Loucy (cell line): ENCODE measurements around the gene EFNA3.

Experiments used
- H2AFZ ChIP-seq: fragments of 200-600 bp; sonication (generic); 2 replicates; pipeline ENCODE4 v1.6.0; 2016; ENCODE audit warnings: antibody characterized with exemption, mild to moderate bottlenecking, low read length, moderate library complexity
- H3F3A ChIP-seq: fragments of 200-600 bp; 2 replicates; pipeline ENCODE4 v1.6.0; 2016; ENCODE audit warnings: antibody characterized with exemption, low read depth, mild to moderate bottlenecking
- H3K27me3 ChIP-seq: fragments of 200-600 bp; sonication (generic); 2 replicates; pipeline ENCODE4 v1.6.1; 2014; ENCODE audit warnings: low read length, mild to moderate bottlenecking; ENCODE audit not compliant: insufficient read depth, poor library complexity, severe bottlenecking
- H3K36me3 ChIP-seq: fragments of 200-600 bp; sonication (generic); 2 replicates; pipeline ENCODE4 v1.6.1; 2016; ENCODE audit warnings: low read length; ENCODE audit not compliant: insufficient read depth
- H3K4me1 ChIP-seq: fragments of 200-600 bp; sonication (generic); 2 replicates; pipeline ENCODE4 v1.5.1; 2014; ENCODE audit warnings: low read length, mild to moderate bottlenecking; ENCODE audit not compliant: insufficient read depth, poor library complexity, severe bottlenecking
- H3K4me2 ChIP-seq: fragments of 200-600 bp; sonication (generic); 2 replicates; pipeline ENCODE4 v1.6.0; 2014; ENCODE audit warnings: antibody characterized with exemption, low read length, low read depth, mild to moderate bottlenecking; ENCODE audit not compliant: poor library complexity, severe bottlenecking
- H3K4me3 ChIP-seq: fragments of 200-600 bp; sonication (generic); 2 replicates; pipeline ENCODE4 v1.5.1; 2014; ENCODE audit warnings: low read length, mild to moderate bottlenecking, mixed read lengths; ENCODE audit not compliant: poor library complexity, severe bottlenecking
- H3K79me2 ChIP-seq: fragments of 200-600 bp; sonication (generic); 2 replicates; pipeline ENCODE4 v1.6.1; 2014; ENCODE audit warnings: low read length; ENCODE audit not compliant: insufficient read depth
- H3K9ac ChIP-seq: fragments of 200-600 bp; sonication (generic); 2 replicates; pipeline ENCODE4 v1.6.0; 2014; ENCODE audit warnings: mild to moderate bottlenecking, low read depth, low read length, moderate library complexity; ENCODE audit not compliant: poor library complexity, severe bottlenecking
- H3K9me2 ChIP-seq: fragments of 200-600 bp; sonication (generic); replicated peaks from 2 replicates; pipeline ENCODE4 v1.6.1; 2016; ENCODE audit warnings: low read depth, low read length, mixed read lengths
- H3K9me3 ChIP-seq: fragments of 200-600 bp; sonication (generic); 2 replicates; pipeline ENCODE4 v1.6.1; 2014; ENCODE audit warnings: mild to moderate bottlenecking, antibody characterized with exemption, low read length, low read depth; ENCODE audit not compliant: insufficient read depth
- H4K20me1 ChIP-seq: fragments of 200-600 bp; sonication (generic); 2 replicates; pipeline ENCODE4 v1.6.0; 2014; ENCODE audit warnings: antibody characterized with exemption, low read length, mild to moderate bottlenecking; ENCODE audit not compliant: insufficient read depth, poor library complexity, severe bottlenecking
- EZH2phosphoT487 ChIP-seq: fragments of 200-600 bp; IDR thresholded peaks from 2 replicates; pipeline ENCODE4 v1.6.1; 2018; ENCODE audit warnings: antibody characterized with exemption, mild to moderate bottlenecking, moderate library complexity, borderline replicate concordance
- TF ChIP-seq, protein P1 (sequence below): fragments of 200-600 bp; sonication (generic); conservative IDR thresholded peaks from 2 replicates; pipeline ENCODE4 v1.5.1; 2014; ENCODE audit warnings: mild to moderate bottlenecking, antibody characterized with exemption, low read length

EFNA3 gene

GRCh38 chr1:155081472-155082300 lies 3.0 kb downstream of the EFNA3 start:
- H2AFZ ChIP-seq = no peak overlapping the region

DNA sequence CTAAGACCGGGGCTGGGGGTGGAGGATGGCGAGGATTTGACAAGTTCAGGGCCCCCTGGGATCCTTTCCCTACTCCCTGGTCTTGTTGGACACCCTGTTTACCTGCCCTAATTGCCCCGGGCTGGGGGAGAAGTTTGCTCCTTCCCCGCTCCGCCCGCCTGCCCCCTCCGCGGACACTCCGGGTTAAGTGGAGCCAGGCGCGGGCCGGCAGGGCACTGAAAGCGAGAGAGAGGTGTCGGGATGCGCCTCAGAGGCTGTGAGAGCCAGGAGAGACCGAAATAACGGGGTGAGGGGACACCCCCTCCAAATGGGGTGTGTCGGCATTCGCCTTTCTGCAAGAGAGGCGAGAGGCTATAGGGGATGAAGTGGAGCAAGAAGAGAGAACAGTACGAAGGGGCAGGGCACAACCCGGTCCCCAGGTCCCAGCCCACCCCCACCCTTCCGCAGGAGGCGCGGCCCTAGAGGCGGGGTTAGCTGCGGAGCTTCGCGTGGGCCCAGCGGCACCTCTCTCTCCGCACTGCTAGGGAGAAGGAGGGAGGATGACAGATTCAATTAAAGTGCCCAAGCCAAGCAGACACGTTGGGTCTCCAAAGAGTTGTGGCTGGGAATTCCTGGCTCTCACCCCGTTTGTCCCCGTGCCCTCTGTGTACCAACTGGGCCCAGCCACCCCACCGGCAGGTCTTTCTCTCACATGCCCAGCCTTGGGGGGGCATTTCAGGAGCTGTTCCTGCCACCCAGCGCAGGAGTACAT lies 3.8 kb downstream of the EFNA3 start:
- H3F3A ChIP-seq = peaks cover 11% of the 10 kb centered on the region; the same call in 1 of the 2 replicates
- TF ChIP-seq, protein P1, sequence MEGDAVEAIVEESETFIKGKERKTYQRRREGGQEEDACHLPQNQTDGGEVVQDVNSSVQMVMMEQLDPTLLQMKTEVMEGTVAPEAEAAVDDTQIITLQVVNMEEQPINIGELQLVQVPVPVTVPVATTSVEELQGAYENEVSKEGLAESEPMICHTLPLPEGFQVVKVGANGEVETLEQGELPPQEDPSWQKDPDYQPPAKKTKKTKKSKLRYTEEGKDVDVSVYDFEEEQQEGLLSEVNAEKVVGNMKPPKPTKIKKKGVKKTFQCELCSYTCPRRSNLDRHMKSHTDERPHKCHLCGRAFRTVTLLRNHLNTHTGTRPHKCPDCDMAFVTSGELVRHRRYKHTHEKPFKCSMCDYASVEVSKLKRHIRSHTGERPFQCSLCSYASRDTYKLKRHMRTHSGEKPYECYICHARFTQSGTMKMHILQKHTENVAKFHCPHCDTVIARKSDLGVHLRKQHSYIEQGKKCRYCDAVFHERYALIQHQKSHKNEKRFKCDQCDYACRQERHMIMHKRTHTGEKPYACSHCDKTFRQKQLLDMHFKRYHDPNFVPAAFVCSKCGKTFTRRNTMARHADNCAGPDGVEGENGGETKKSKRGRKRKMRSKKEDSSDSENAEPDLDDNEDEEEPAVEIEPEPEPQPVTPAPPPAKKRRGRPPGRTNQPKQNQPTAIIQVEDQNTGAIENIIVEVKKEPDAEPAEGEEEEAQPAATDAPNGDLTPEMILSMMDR = no peak
- TF ChIP-seq EZH2phosphoT487 = no peak
- H3K4me1 ChIP-seq = peaks cover 50% of the 10 kb centered on the region
- no peaks in the 10 kb centered on the region for H3K27me3 ChIP-seq
- no peak overlapping the region for H2AFZ ChIP-seq
- H3K4me2 ChIP-seq = no peak overlapping the region
- H3K36me3 ChIP-seq = no peaks in the 10 kb centered on the region
- no peak overlapping the region for H3K4me3 ChIP-seq
- H3K9ac ChIP-seq = no peak overlapping the region
- H3K9me2 ChIP-seq = no peaks in the 10 kb centered on the region
- H3K9me3 ChIP-seq = no peaks in the 10 kb centered on the region
- peaks cover 9% of the 10 kb centered on the region; the same call in 1 of the 2 replicates for H3K79me2 ChIP-seq
- H4K20me1 ChIP-seq = peaks cover 5% of the 10 kb centered on the region

More at GRCh38 chr1:155081472-155082300, 3.0 kb downstream of the EFNA3 start:
- Histone ChIP-seq H3K4me2 (peak overlapping the region; percentile 92), H3K4me3 (peak overlapping the region; percentile 77), H3K9me3 (no peaks in the 10 kb centered on the region), H3K27me3 (no peaks in the 10 kb centered on the region), H3F3A (peaks cover 11% of the 10 kb centered on the region; the same call in 1 of the 2 replicates), H3K79me2 (peaks cover 6% of the 10 kb centered on the region; the same call in 1 of the 2 replicates), H3K36me3 (no peaks in the 10 kb centered on the region), H3K9me2 (no peaks in the 10 kb centered on the region), H3K9ac (peak overlapping the region; percentile 18), H3K4me1 (peaks cover 52% of the 10 kb centered on the region), H4K20me1 (peaks cover 5% of the 10 kb centered on the region)
- TF ChIP-seq, protein P1 = no peak
- no peak for TF ChIP-seq EZH2phosphoT487

- Histone ChIP-seq H3K27me3 (no peaks in the 10 kb centered on the region), H4K20me1 (peaks cover 5% of the 10 kb centered on the region), H3K9ac (no peak overlapping the region), H3K9me3 (no peaks in the 10 kb centered on the region), H2AFZ (no peak overlapping the region), H3K4me1 (peaks cover 46% of the 10 kb centered on the region), H3K4me3 (no peak overlapping the region), H3F3A (peaks cover 13% of the 10 kb centered on the region; the same call in 1 of the 2 replicates), H3K79me2 (peaks cover 9% of the 10 kb centered on the region; the same call in 1 of the 2 replicates), H3K4me2 (no peak overlapping the region), H3K36me3 (no peaks in the 10 kb centered on the region), H3K9me2 (no peaks in the 10 kb centered on the region)
- TF ChIP-seq, protein P1 = no peak
- no peak for TF ChIP-seq EZH2phosphoT487
These were observed 4.5 kb downstream of the EFNA3 start for GRCh38 chr1:155083052-155083541.
